Femur (tissue), 1 donor: Measurements from ENCODE around the gene SULF2.

Experiments used
- DNase-seq: peaks from one replicate; pipeline ENCODE4 v3.0.0-alpha.2; 2017

Gene SULF2

DNA sequence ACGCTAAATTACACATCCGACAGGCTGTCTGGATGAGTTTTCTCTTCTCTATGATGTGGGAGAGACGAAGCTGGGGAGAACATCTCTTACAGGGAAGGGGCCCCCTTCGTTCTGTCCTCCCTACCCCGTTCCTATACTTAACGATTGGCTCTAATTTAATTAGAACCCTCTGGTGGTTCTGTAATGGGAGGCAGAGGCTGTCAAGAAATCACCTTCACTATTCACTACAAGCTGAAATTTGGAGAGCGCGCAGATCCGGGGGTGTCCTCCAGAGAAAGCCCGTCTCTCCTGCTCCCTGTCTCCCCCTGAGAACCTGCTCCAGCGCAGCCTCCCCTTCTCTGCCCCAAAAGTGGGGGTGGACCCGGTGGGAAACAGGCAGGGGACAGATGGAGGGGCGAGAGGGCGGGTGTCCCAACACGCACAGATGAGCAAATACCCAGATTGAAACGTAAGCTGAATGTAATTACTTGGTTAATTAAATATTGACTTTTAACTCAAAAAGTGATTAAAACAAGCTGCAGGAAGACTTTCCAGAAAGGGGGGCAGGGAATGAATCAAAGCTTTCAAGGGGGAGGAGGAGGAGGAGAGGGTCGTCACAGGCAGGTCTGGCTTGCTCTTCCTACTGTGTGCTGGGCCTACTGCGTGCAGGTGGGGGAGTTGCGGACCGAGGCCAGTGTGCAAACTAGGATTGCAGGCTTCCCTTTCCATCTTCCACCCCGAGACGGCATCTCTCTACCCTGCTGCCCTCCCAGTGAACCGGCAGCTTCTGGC lies 1.3 kb downstream of the SULF2 start:
- no peak for DNase-seq

DNA sequence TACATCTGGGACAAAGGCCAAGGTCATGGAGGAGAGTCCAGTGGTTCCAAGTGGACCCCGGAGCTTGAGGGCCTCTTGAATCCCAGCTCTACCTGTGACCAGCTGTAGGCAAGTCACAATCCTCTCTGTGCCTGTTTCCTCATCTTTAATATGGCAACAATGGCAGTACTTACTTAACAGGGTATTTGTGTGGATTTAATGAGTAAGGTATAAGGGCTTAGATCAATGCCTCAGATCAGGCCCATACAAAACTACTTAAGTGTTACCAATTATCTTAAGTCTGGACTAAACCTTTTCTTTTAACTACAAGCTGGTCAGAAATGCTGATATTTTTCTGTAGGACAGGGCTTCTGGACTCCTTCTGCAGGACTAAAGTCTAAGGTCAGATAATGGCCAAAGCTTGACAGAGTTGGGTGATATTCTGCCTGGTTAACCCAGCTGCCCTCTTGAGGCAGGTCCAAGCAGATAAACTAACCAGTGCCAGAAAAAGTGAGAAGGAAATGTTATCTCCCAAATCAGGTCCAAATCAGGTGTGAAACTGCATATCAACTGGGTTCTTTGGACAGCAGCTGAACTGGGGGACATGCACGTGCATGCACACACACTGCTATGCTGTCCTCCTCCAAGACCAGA lies 2.2 kb downstream of the SULF2 start:
- DNase-seq, result no peak

DNA sequence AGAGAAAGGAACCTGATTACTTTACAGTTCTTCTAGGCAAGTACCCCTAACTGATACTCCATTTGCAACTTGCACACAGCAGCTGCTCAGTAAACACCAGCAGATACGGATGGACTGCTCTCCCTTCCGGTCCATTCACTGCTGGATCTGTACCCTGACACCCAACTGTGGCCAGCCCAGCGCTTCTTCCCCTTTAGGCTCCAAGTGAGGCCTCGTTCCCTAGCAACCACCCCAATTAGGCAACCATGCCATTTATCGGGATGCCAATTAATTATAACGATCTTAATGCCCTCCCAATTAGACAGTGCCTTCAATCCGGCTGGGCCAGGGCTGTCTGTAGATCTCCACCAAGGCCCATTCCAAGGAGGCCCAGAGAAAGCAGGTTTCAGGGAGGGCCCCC lies 3.2 kb downstream of the SULF2 start:
- no peak for DNase-seq

DNA sequence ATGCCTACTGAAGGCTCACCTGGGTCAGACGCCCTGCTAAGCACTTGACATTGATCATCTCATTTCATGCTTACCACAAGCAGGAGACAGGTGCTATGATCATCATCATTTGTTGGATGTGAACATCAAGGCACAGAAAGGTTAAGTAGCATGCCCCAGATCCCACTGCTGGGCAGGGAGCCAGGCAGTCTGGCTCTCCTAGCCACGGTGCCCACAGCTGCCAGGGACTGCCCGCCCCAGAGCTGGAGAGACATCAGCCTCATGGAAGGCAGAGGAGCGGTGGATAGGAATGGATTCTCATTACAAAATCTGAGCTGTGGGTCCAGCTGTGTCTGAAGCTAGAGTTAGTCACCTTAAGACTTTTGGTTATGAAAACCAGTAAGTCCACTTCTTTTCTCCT lies 3.6 kb downstream of the SULF2 start:
- DNase-seq, result no peak

DNA sequence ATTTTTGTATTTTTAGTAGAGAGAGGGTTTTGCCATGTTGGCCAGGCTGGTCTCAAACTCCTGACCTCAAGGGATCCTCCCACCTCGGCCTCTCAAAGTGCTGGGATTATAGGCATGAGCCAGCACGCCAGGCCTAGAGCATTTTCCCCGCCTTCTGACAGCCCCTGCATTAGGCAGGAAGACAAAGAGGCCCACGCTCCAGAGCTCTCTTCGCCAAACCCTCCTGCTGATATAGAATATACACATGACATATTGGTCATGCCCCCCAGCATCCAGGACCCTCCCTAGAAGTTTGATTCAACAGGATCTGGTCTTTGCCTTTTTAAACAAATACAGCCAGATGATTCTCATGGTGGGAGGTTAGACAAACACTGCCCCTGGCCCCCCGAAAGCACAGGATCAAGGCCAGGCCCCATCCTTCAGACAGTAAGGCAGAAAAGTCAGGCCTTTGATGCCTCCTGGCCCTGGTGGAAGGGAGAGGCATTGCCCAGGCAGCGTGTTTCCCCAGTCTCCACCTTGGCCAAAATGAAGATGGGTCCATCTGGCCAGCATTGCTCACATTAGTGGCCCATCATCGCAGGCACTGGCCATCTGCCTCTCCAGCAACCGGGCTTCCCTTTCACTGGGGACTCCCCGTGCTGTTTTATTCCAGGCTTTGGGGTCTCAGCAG lies 4.4 kb downstream of the SULF2 start:
- DNase-seq, result no peak

DNA sequence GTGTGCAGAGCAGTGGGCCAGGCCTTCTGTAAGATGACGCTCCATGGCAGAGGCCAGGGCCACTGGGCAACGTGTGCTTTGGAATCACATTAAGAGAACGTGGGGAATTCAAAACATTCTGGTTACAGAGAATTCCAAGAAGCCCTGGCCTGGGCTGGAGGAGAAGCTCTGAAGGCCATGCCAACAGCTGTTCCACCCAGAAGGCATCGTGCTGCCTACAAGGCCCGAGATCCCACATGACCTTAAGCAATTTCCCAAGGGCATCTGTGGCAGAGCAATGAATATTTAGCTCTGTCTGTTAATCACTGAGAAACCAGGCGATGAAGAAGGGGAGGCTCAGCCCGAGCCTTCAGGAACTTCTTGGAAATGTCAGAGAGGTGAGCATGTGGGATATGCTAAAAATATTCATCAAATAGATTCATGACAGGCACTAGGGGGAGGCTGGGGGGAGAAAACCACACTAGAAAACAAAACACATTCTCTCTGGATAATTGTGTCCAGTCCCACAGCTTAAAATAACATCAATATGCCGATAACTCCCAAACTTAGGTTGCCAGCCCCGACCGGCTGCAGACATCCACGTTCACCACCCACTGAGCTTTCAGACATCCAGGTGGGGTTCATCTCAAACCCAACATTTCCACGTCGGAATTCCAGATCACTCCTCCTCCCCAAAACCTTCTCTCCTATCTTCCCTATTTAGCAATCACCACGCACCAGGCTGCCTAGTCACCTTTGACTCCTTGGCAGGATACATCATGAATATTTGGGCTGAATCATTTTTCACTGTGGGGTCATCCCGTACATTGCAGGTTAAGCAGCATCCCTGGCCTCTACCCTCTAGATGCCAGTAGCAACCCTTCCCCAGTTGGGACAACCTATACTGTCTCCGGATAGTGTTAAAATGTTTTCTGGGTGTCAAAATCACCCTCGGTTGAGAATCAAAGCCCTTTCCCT lies 6.6 kb downstream of the SULF2 start:
- DNase-seq, result no peak

DNA sequence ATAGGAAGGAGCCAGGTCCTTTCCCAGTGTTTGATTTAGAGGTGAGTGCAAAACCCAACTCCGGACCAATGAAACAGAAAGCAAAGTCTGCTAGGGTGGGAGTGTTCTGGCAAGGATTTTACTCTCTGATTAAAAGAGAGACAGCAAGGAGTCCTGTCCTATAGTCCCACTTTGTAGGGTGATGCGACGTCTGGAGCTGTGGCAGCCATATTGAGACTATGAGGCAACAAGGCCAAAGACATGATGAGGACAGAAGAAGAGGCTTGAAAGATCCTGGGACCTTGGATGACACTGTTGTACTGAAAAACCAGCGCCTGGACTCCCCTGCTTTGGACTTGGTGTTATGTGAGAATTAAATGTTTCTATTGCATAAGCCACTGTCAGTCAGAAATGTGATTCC lies 8.1 kb downstream of the SULF2 start:
- DNase-seq, result no peak

DNA sequence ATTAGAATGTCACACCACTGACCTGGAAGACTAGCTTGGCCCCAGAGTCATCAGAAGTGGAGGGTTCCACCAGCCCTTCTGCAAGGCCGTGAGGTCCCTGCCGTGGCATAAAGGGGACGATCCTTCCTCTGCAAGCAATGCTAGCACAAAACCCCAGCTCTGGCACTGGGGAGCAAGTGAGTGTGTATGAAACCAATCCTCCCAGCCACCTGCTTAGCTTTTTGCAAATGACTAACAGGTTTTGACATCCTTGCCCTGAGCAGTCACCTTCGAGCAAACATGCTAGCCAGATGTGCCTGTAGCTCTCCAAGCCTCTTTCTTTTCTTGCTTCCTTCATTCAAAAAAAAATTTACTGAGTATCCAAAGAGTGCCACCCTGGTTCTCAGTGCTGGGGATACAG lies 8.6 kb downstream of the SULF2 start:
- no peak for DNase-seq

DNA sequence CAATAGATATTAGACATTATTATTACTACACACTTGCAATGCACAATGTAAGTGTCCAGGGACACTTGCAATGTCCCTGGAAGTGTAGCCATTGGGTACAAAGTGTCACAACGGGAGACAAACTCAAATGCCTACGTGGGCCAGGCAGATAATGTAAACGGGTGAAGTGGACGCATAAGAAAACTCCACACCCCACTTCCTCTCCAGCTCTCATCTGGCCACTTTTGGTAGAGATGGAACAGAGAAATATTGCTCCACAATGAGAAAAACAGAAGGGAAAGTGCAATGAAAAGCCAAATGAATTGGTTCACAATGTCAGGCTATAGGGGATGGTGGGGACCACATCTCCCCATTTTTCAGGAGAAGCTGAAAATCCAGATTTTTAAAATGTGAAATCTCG lies 9.4 kb downstream of the SULF2 start:
- DNase-seq, result no peak

DNA sequence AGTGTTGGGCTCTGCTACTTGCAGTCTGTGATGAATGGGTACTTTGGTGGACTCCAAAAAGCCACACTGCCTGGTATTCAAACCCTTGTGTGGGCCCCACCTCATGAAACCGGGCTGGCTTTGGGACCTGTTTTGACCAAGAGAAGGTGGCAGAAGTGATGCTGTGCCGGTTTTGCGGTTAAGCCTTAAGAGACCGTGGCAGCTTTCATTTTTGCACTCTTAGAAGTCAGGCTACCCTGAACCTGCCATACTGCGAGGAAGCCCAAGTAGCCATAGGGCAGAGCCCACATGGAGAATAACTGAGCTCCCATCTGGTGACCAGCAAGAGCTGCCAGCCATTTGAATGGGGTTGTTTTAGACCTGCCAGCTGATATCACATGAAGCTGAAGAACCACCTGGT lies 10.2 kb downstream of the SULF2 start:
- DNase-seq, result no peak

DNA sequence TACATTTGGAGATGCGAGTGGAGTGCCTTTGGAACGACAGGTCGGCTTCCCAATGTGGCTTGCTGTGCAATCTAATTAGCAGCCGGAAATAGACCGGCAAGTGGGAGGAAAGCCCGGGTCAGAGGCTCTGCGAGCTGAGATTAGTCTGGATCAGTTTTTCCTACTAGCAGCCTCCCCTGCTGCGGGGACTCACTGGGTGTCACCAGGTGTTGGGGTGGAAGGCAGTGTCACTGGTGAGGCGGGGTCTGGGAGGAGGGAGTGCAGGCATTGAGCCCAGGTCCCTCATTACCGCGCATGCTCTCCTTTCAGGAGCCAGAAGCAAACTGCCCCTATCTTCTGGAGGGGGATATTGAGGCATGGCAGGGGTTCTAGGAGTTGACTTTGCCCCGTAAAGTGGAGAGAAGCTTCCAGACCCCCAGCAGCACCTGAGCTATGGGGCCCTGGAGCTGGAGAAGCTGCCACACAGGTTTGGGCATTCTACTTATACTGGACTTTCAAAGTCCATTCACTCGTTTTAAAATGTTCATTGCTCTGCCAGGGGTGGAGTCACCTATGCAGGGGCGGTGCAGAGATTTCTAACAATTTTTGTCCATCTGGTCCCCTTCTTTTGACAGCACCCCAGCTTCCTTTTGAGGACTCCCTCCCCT lies 11.0 kb downstream of the SULF2 start:
- DNase-seq, result no peak

DNA sequence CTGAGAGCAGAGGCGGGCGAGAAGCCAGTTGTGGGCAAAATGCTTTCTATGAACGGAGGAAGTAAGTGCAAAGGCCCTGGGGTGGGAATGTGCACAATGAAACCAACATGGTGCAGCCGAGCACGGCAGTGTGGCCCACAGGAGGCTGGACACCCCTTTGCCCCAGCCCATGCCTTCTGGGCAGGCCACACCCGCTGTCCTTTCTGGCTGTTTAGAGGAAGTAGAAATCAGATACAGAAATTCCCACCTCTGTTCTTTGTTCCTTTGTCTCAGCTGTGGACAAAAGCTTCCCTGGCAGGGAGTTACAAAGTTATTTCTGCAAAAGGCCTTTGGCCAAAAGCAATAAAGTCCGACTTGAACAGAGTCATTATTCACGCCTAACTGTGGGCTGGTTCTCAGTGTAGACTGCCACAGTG lies 11.9 kb downstream of the SULF2 start:
- DNase-seq, result no peak

DNA sequence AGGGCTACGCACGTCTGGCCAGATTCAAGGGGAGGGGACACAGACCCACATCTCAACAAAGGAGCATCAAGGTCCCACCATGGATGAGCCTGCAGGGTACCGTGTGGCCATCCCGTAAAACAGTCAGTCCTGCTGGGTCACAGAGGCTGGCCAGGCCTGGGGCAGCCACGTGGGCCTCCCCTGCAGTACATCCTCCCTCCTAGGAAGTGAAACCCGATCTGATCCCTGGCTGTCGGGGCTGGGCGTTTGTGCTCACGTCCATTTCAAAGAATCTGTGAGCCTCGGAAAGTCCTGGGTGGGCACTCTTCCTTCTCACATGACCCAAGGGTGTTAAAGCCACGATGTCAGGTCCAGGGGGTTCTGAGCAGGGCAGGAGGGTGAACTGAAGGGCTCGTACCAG lies 14.3 kb downstream of the SULF2 start:
- no peak for DNase-seq

DNA sequence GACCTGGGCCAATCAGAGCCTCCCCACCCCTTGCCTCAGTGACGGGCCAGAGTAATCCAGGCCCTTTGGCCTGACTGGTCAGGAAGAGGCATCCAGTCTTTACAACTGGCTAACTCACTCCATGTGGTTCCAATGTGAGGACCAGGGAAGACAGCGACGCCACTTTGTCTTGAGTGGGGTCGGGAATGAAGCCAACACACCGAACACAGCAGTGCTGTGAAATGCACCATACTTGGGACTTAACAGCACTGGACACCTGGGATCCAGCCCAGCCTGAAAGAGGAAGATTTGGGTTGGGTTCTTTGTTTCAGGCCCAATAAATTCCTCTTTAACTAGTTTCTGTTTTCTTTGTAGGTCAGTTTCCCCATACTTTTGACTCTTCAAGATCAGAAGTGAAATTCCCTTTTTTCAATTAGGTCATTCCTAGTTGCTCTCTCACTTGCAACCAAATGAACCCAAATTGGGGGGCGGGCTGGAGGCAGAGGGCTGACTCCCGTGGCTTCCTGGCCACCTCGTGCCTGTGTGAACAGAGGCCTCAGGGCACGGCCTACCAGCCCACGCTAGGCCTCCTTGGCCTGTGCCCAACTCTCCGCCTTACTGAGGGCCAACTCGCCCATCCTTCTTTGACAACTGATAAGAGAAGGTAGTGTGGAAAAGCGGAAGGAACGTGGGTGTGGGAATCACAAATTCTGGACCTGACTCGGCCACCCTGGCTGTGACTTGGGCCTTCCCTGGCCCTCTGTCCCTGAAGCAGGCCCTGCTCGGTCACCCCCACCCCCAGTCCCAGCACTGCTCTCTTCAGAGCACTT lies 17.1 kb downstream of the SULF2 start:
- no peak for DNase-seq

DNA sequence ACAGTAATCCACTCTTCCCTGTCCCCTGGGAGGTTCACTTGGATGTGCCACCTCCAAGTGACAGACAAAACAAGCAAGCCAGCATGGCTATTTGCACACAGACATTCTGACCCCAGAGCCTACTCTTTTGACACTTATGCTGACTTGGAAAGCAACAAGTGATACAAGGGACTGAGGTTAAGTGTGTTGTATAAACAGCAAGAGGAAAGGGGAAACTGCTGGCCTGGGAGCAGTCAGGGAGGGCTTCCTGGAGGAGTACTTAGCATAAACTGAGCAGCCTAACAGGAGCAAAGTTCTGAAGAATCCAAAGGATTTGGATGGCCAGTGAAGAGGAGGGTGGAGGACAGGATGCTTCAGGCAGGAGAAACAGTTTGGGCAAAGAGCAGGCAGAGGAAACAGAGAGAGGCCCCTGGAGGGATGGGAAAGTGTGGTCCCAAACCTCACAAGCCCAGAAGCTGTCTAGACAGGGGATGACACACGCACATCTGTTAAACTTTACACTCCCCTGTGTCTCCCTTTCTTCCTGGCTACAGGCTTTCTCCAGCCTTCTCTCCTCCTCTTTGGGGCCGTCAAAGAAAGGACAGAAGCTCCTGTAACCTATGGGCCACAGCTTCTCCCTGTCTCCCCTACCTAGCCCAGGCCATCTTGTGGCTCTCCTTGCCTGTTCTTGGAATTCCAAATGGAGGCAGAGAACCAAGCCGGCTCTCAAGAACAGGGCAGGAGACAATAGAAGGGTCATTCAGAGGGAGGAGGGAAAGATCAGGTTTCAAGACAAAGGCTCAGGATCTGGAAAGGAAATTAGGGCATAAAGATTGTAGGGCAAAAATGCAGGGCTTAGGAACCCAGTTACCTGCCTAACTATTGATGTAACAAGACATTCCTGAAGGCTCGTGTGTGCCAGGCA lies 19.3 kb downstream of the SULF2 start:
- DNase-seq, result no peak

DNA sequence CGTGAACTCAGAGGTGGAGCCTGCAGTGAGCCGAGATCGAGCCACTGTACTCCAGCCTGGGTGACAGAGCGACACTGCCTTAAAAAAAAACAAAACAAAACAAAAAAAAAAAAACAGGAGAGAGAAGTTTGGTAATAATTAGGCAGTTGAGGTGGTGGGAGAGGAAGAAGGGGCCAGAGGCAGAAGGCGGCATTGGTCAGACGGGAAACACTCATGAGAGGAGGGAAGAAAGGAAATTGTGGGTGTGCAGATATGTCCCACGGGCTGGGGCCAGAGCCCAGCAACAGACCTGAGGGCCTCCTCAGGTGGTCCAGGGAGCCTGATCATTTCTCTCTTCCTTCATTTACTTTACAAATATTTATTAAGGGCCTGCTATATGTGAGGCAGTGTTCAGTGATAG lies 20.0 kb downstream of the SULF2 start:
- no peak for DNase-seq

DNA sequence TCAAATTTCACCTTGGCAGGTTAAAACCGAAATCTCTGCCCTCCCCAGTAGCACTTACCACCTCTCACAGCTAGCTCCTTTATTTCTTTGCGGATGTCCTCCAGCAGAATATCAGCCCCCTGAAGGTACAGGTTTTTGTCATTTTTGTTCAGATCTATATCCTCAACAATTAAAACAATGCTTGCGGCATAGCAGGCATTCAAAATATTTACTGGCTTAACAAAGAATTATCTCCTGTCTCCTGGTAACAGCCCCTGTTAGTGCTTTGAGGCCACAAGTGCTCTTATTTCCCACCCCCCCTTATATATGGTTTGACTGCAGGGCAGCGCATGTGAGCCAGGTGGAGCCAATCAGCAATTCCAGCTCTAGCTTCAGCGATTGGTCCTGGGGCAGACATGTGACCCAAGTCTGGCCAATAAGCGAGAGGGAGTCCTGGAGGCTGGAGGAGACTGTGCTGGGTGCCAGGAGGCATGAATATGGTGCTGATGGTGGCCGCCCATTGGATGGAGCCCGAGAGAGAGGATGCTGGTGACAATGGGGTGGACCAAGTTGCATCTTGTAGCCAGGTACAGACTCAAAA lies 21.0 kb downstream of the SULF2 start:
- DNase-seq, result no peak

DNA sequence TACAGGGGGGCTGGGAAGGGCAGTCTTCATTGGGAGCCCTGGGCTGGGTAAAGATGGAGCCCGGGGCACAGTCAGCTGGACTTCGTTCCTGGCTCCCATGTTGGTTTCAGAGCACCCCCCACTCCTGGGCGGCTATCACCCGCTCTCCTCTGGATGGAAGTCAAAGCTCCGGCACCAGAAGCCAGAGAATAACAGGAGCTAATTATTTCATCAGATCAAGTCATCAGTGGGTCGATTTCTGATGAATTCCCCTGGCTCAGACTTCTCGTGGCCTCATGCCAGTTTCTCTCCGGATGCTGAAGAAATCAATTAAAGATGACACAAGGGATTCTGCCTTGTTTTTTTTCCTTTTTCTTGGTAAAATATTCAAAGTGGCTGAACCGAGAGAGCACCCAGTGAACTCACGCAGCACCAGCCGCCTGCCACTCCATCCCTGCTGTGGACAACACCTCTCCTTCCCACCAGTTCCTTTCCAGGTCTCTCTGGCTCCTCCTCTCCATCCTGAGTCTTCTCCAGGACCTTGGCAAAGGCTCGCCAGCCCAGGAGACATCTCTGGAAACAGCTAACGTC lies 22.5 kb downstream of the SULF2 start:
- no peak for DNase-seq

DNA sequence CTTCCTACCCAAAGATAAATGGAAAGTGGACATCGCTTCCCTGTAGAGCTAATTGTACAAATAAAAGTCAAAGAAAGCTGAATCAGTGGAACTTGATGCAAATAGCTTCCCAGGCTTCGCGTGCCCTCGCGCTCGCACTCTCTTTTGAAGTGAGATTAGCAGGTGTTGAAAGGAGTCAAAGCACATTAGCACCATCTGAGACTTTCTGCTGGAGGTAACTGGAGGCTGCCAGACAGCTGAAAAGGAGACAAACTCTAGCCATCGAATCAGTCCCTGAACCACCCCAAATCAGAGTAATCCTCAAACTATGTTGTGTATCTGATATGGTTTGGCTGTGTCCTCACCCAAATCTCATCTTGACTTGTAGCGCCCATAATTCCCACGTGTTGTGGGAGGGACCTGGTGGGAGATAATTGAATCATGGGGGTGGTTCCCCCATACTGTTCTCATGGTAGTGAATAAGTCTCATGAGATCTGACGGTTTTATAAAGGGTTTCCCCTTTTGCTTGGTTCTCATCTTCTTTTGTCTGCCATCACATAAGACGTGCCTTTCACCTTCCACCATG lies 23.7 kb downstream of the SULF2 start:
- DNase-seq, result no peak
